Forelimb muscle (tissue), 1 donor: ENCODE measurements around the gene SLC25A17. TPM values are rescaled to one million over a fixed set of nuclear protein-coding genes. Genes with fewer than 3 reads are reported as not detected.

Source experiments
- DNase-seq: peaks from one replicate; pipeline ENCODE4 v3.0.0-alpha.2; 2013; ENCODE audit warnings: low read depth
- polyA plus RNA-seq: library from polyadenylated mRNA; unstranded; fragments of 120-200 nt; gene quantifications from one replicate; pipeline ENCODE4 v1.2.1, GENCODE V29; 2013; ENCODE audit not compliant: insufficient read length

Gene SLC25A17
- polyA plus RNA-seq, 1 donor, result 20.9 TPM

DNA sequence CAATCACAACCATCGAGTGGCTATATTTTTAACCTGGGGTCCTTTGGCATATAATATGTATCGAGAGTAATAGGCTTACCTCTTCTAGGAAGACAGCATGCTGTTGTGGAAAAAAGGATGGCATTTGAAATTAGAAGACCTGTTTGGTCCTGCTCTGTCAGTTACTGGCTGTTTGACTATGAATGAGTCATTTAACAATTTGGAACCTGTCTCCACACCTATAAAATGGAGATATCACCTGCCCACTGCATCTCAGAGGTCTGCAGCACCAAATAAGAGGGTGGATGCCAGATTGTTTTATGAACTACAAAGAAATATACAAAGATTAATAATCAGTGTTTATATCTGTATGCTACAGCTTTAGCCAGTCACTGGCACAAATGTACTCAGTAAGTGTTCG is 60.8 kb downstream of the SLC25A17 start:
- DNase-seq, result no peak

DNA sequence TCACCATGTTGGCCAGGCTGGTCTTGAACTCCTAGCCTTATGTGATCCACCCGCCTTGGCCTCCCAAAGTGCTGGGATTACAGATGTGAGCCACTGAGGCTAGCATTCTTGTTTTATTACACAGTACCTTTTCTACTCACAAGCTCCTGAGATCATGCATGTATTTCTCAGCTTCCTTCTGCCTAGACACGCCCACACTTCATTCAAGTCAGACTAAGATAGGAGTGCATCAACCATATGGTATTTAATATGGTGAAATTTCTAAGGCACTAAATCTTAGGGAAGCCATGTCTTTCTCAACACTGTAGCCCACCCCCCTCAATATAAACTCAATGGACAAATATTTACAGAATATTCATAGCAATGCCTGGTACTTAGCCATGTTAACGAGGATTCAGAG is 62.1 kb downstream of the SLC25A17 start:
- DNase-seq, result no peak

DNA sequence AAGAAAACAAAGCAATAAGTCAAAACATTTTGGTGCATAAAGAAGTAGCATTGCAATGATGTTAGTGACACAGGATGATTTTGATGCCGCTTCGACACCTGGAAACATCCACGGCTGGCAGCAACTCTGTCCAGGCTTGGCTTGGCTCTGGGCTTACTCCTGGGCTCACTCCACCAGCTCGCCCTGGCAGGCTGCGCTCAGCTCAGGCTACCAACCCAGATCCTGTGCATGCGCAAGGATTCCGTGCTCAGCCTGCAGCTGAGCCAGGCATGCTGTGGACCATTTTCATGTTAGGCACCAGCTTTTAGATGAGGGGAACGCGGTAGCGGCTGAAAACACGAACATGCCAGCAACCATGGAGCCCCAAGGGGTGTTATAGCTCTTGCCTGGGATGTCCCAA is 66.0 kb downstream of the SLC25A17 start:
- DNase-seq, result no peak

DNA sequence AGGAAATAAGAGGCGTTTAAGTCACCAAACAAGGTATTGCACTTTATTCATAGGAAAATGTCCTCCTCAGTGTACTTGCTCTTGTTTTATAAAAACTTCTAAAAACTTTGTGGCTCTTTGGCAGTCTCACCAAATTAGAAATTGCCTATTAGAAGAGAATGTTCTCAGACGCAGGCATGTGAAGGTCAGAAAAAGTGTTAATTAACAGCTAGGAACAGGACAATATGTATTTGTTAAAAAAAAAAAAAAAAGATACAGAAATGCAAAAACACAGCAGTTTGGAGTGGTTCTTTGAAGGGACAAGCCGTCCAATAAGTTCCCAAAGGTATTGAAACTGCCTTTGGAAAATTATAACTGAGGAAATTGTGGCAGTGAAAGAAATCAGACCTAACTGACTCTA is 67.9 kb downstream of the SLC25A17 start:
- no peak for DNase-seq

DNA sequence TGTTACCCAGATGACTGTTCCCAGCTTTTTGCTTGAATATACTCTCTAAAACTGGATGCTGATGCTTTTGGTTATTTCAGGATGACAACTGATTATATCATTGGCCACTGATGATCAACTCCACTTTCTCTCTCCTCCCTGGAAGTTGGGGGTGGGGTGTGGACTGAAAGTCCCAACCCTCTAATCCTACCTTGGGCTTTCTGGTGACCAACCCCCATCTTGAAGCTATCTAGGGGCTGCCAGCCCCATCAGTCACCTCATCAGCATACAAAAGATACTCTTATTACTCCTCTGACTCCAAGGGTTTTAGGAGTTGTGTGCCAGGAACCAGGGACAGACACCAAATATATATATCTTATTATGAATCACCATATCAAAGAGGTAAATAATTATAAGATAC is 69.3 kb downstream of the SLC25A17 start:
- DNase-seq, result no peak

DNA sequence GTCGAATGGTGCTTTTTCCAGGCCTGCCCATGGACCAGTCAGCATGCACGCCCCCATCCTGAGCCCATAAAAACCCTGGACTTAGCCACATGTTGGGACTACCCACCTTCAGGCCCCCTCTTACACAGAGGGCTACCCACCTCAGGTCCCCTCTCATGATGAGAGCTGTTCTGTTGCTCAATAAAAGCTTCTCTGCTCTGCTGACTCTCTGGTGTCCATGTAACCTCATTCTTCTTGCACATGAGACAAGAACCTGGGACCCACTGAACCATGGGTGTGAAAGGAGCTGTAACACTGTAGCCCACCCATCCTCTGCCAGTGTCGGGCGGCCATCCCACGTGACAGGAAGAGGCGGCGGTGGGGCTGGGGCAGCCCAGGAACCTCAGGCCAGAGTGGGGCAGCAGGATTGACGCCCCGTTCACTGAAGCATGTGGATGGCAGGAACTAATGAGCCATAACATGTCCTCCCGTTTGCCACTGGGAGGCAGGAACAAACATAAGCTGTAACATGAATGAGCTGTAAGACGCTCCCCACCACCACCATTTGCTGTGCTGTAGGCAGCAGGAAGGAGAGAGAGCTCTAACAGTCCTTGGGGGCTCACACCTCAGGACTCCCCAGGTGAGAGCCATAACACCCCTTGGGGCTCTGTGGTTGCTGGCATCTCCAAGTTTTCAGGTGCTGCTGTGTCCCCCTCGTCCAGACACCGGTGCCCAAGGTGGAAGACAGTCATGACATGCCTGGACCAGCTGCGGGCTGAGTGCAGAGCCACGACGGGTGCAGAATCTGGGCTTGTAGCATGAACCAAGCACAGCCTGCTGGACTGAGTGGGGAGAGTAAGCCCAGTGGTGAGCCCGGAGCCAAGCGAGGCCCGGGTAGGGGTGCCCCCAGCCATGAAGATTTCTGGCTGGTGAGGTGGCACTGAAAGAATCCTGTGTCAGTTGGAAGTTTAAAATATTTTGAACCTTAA is 70.5 kb downstream of the SLC25A17 start:
- DNase-seq, result no peak

DNA sequence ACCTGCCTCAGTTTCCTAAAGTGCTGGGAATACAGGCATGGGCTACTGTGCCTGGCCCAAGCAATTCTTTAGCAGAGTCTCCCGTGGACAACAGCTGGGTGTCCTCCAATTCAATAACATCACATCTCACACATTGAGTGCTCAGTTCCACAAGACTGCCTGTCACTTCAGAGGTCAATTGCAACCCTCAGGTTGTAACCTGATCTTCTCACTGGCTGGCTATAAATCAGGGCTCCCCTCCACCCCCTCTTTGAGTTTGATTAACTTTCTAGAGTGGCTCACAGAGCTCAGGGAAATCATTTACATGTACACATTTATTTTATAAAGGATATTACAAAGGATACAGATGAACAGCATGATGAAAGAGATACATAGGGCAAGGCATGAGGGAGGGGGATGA is 71.8 kb downstream of the SLC25A17 start:
- DNase-seq, result no peak

DNA sequence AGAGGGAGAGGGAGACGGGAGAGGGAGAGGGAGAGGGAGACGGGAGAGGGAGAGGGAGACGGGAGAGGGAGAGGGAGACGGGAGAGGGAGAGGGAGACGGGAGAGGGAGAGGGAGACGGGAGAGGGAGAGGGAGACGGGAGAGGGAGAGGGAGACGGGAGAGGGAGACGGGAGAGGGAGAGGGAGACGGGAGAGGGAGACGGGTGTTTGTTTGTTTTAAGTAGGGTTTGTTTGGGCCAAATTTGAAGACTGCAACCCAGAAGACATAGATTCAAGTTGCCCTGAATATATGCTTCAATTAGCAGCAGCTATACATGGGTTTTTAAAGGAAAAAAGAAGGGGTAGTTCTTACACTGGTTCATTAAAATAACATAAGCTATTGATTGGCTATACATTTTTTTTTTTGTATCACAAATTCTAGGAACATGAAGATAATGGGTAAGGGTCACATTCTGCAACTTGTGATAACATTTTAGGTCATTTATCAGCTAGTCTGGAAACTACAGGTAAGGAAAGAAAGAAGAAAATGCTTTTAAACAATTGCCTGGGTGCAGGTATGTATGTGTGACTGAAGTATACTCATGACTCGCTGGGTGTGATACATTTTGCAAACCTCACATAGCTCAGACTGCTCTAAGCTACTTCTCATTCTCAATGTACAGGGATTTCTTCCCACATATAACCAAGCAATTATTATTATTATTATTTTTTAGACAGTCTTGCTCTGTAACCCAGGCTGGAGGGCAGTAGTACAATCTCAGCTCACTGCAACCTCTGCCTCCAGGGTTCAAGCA is 72.5 kb downstream of the SLC25A17 start:
- DNase-seq, result no peak

DNA sequence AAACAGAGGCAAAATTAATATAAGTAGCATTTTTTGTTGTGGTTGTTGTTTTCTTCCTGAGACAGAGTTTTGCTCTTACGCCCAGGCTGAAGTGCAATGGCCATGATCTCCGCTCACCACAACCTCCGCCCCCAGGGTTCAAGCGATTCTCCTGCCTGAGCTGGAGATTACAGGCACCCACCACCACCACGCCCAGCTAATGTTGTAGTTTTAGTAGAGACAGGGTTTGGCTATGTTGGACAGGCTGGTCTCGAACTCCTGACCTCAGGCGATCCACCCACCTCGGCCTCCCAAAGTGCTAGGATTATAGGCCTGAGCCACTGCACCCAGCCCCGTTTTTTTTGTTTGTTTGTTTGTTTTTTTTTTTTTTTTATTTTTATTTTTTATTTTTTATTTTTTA is 75.4 kb downstream of the SLC25A17 start:
- no peak for DNase-seq

DNA sequence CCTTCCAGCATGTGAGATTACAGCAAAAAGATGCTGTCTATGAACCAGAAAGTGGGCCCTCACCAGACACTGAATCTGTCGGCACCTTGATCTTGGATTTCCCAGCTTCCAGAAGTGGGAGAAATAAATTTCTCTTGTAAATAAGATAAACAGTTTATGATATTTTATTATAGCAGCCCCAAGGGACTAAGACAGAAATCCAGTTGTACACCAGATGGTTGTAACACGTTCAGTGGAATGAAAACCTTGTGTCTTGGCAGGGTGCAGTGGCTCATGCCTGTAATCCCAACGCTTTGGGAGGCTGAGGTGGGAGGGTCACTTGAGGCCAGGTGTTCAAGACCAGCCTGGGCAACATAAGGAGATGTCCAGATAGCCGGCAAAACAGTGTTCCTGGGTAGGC is 78.0 kb downstream of the SLC25A17 start:
- no peak for DNase-seq

DNA sequence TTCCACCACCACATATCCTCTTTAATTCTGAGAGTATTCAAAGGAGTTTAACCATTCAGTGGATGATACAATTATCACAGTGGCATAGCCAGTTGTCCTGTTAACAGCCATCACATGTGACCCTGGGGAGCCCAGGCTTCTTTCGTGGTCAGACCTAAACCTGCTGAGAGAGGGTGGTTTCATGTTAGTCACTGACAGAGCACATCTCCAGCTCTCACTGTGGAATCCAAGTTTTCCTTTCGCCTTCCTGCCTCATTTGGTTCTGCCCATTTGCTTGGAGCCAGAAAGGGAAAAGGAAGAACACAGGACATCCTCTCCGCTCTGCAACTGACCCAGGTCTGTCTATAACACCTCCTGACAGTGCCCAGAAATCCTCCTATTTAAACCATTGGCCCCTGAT is 79.4 kb downstream of the SLC25A17 start:
- no peak for DNase-seq

DNA sequence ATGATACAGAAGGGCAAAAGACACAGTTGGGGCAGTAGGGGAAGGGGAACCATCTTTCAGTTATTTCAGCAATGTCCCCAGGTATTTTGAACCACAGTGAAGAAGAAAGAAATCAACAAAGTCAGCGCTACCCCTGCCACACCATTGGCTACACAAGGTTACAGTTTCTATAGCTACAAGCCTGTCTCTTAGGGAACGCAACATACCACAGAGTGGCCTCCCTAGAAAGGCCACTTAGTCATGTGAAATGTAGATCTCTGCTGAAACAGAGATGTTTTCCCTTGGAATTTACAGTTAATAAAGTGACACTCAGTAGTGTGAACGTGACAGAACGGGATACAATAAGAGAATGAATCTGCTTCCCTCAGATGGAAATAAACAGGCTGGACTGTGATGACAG is 85.2 kb downstream of the SLC25A17 start:
- no peak for DNase-seq

DNA sequence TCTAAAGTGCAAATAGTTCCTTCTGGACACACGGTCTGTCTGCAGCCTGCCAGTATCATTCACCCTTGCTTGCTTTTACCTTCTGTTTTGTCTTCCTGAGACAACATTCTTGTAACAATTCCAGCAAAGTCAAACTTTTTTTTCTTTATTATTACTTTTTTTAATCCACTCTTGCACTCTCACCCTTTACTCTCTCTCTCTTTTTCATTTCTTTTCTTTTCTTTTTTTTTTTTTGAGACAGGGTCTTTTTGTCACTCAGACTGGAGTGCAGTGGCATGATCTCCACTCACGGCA is 86.2 kb downstream of the SLC25A17 start:
- no peak for DNase-seq

DNA sequence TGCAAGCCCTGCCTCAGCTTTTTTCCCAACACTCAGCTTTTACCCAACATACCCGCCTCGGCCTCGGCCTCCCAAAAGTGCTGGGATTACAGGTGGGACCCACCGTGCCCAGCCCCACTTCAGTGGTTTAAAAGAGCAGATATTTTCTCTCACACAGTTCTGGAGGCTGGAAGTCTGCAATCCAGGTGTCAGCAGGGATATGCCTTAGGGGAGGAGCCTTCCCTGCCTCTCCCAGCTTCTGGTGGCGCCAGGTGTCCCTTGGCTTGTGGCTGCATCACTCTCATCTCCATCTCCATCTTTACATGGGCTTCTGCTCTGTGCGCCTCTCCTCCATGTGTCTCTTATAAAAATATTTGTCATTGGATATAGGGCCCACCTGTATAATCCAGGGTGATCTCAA is 89.9 kb downstream of the SLC25A17 start:
- no peak for DNase-seq

DNA sequence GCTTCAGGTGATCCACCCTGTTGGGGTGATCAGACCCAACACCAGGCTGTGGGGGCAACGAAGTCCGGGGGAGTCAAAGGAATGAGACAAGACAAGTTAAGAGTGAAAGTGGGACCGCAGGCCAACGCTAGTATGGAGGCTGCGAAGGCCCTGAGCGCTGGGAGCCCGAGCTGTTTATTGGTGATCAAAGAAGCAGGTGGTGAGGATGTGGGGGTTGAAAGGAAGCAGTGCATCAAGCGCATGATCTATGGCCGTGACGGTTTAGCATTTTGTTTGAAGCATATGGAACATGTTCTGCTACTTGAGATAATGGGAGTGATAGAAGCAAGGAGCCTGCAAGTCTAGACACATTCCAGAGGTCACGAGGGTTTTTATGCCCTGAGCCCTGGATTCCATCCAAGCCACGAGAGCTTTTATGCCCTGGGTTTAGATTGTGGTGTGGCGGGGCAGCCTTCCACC is 90.4 kb downstream of the SLC25A17 start:
- no peak for DNase-seq

DNA sequence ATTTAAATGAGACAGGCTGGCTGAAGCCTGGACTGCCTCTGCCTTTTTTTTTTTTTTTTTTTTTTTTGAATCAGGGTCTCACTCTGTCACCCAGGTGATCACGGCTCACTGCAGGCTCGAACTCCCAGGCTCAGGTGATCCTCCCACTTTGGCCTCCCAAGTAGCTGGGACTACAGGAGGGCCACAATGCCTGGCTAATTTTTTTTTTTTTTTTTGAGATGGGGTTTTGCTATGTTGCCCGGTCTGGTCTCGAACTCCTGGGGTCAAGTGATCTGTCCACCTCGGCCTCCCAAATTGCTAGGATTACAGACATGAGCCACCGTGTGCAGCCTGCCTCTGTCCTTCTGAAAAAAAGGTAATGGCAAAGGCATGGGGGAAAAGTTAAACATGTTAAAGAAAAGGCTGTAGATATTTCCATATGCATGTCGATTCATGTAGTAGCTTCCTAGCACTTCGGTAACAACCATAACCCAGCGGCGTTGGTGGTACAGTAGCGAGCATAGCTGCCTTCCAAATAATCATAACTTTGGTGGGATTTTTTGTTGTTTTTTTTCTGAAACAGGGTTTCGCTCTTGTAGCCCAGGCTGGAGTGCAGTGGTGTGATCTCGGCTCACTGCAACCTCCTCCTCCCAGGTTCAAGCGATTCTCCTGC is 91.1 kb downstream of the SLC25A17 start:
- DNase-seq, result no peak

DNA sequence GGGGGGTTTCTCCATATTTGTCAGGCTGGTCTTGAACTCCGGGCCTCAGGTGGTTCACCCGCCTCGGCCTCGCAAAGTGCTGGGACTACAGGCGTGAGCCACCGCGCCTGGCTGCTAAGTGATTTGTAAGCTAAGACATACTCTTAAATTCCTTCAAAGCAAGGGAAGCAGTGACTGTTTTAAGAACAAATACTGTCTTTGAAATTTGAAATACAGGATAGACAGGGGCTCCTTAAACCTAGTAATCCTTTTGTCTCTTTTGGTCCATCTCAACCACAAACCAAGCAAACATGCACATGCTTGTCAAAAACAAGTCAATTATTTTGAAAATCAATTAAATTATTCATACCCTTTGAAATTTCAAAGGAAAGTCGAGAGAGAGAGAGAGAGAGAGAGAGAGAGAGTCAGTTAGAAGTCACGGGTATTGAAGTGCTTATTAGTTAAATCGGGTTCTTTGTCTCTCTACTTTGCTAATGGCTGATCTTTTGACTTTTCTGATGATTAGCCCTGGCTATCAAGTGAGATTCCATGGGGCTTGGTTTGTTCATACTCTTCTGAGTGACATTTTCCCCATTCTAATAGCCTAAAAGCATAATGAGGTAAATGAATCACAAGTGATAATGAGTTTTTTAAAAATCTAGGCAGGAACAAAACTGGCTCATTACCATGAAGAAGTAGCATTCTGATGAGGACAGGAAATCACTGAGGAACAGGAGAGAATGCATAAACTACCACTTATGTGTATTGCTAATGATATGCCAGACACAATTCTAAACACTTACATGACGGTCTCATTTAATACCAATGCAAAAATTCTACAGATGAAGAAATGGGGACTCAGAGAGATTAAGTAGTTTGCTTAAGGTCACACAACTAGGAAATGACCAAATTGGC is 91.8 kb downstream of the SLC25A17 start:
- DNase-seq, result no peak

DNA sequence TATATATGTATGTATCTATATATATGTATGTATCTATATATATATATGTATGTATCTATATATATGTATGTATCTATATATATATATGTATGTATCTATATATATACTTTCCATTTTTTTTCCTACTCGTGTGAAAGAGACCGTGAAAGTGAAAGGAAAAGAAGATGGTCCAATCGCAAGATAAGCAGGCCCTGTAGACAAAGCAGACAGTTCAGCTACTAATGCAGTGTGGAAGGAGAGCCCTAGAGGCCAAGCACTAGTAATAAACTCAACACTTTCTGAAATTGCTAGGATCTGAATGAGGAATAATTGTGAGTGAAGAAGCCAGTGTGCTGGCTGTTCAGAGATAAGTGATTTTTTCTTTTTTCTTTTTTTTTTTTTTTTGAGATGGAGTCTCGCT is 92.6 kb downstream of the SLC25A17 start:
- no peak for DNase-seq

DNA sequence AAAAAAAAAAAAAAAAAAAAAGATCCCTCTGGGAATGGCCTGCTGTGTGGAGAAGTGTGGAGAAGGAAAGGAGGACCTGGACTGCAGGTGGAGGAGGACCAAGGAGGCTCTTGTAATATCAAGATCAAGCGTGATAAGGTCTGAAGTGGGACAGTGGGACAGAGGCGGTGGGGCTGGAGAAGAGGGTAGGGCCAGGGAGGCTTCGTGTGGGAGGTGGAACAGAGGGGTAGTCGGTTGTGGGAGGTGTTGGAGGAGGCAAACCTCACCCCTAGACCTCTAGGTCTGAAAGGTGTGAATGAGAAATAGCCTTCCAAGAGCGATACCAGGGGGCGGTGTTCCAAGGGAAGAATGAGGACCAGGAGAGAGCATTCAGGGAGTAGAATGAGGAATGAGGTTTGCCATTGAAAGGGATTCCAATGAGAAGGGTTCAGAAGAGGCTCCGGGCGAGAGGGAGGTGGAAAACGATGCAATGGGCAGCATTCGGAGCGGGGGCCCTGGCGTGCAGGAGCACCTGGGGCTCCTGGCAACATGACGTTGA is 95.7 kb downstream of the SLC25A17 start:
- no peak for DNase-seq

DNA sequence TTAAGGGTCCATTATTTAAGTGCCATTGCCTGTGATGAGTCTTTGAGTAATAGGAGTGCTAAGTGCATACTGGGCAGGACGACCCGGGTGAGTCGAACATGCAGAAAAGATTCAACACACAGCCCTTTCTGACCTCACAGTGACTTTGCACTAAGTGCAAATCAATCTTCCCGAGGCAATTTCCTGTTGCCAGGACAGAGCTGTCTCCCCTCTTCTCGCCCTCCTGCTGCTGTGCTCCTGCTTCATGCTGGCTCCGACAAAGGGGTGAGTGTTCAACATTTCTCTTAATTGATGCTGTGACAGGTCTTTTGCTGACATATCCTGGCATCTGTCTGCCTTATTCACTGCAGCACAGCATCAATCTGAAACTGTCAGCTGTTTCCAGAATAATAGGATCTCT is 97.9 kb downstream of the SLC25A17 start:
- no peak for DNase-seq
